ENCODE results near the gene MTA3. TPM values are rescaled to one million over a fixed set of nuclear protein-coding genes. Genes with fewer than 3 reads are reported as not detected.

Gene MTA3
- total and polyA plus RNA-seq, 2 of the 8 experiments (the other 6 are each of a cell fraction or from before 2014, with no cell fraction given), result 125 to 184 TPM

DNA sequence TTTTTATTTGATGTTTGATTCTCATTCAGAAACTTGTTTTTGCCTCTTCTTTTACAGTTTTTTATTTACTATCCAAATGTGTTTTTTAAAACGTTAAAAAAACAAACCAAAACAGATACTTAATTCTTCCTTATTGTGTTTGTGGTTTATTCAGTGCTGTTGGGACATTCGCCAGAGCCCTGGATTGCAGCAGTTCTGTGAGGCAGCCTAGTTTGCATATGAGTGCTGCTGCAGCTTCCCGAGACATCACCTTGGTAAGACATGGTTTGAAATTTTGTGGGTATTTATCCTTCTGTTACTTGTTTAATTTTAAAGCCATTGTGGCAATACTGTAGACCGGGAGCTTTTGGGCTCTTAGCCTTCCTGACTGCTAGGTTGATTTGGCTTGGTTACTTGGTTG is 91.2 kb downstream of the MTA3 start (continued):
- TF ChIP-seq, protein P1, sequence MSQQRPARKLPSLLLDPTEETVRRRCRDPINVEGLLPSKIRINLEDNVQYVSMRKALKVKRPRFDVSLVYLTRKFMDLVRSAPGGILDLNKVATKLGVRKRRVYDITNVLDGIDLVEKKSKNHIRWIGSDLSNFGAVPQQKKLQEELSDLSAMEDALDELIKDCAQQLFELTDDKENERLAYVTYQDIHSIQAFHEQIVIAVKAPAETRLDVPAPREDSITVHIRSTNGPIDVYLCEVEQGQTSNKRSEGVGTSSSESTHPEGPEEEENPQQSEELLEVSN (IDR thresholded peaks at IDR 0.05), result no peak
- TF ChIP-seq RXRA (IDR thresholded peaks at IDR 0.05; ENCODE audit: insufficient read depth, low read depth, low read length) (no peak), TAF7 (optimal IDR thresholded peaks at IDR 0.05; ENCODE audit: borderline replicate concordance, low read depth, low read length) (no peak)

All from H1 (cell line).